HPDE6-E6E7 (cell line): ENCODE measurements around the gene C1QTNF5.
A peak's percentile ranks its signal among the peaks of the same experiment; 100 is the strongest.

ENCODE experiments used
- DNase-seq: peaks from one replicate; pipeline ENCODE4 v3.0.0; 2011; ENCODE audit warnings: missing footprints; ENCODE audit errors: extremely low spot score

The C1QTNF5 gene

GRCh38 chr11:119373059-119373920, 32.6 kb upstream of the C1QTNF5 start:
- no peak for DNase-seq

- no peak for DNase-seq
Observed at GRCh38 chr11:119372260-119373058, 31.8 kb upstream of the C1QTNF5 start.

- peak; percentile 51 for DNase-seq
Observed at GRCh38 chr11:119371778-119372182, 31.1 kb upstream of the C1QTNF5 start.

GRCh38 chr11:119371067-119371601, 30.5 kb upstream of the C1QTNF5 start:
- DNase-seq = no peak

- no peak for DNase-seq
Observed at GRCh38 chr11:119370486-119371046, 29.9 kb upstream of the C1QTNF5 start.

- no peak for DNase-seq
Observed at GRCh38 chr11:119369132-119369925, 28.6 kb upstream of the C1QTNF5 start.

- DNase-seq = no peak
Observed at GRCh38 chr11:119368121-119369034, 27.7 kb upstream of the C1QTNF5 start.

GRCh38 chr11:119367661-119368120, 27.0 kb upstream of the C1QTNF5 start:
- no peak for DNase-seq

- DNase-seq = no peak
Observed at GRCh38 chr11:119366690-119367620, 26.3 kb upstream of the C1QTNF5 start.

GRCh38 chr11:119365071-119365591, 24.4 kb upstream of the C1QTNF5 start:
- DNase-seq = no peak

GRCh38 chr11:119363851-119364590, 23.3 kb upstream of the C1QTNF5 start:
- no peak for DNase-seq

- DNase-seq = no peak
Observed at GRCh38 chr11:119363081-119363850, 22.6 kb upstream of the C1QTNF5 start.

GRCh38 chr11:119362741-119363080, 22.0 kb upstream of the C1QTNF5 start:
- DNase-seq = no peak

- no peak for DNase-seq
Observed at GRCh38 chr11:119361941-119362725, 21.4 kb upstream of the C1QTNF5 start.

GRCh38 chr11:119361056-119361787, 20.5 kb upstream of the C1QTNF5 start:
- peak; percentile 90 for DNase-seq
